Measurements from ENCODE around the gene GOLGA5. TPM values are rescaled to one million over a fixed set of nuclear protein-coding genes. Genes with fewer than 3 reads are reported as not detected.

Gene GOLGA5
- total RNA-seq, 1 experiment from 2014 or later, result 25.4 TPM

GRCh38 chr14:92880351-92880750, 86.2 kb downstream of the GOLGA5 start:
- TF ChIP-seq, protein P1, sequence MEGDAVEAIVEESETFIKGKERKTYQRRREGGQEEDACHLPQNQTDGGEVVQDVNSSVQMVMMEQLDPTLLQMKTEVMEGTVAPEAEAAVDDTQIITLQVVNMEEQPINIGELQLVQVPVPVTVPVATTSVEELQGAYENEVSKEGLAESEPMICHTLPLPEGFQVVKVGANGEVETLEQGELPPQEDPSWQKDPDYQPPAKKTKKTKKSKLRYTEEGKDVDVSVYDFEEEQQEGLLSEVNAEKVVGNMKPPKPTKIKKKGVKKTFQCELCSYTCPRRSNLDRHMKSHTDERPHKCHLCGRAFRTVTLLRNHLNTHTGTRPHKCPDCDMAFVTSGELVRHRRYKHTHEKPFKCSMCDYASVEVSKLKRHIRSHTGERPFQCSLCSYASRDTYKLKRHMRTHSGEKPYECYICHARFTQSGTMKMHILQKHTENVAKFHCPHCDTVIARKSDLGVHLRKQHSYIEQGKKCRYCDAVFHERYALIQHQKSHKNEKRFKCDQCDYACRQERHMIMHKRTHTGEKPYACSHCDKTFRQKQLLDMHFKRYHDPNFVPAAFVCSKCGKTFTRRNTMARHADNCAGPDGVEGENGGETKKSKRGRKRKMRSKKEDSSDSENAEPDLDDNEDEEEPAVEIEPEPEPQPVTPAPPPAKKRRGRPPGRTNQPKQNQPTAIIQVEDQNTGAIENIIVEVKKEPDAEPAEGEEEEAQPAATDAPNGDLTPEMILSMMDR (conservative IDR thresholded peaks at IDR 0.05), result no peak

More at GRCh38 chr14:92880351-92880750, 86.2 kb downstream of the GOLGA5 start:
- H3K4ac ChIP-seq (ENCODE audit: low read depth, low read length), result no peak overlapping the region
- H3K4me2 ChIP-seq (ENCODE audit: insufficient read depth, insufficient read length, low read length), result no peak overlapping the region
- WGBS (ENCODE audit: extremely low coverage, insufficient read length, low lambda C conversion rate), result no CpG with 5 or more reads among the region's 7 CpGs
- no peak overlapping the region for H3K56ac ChIP-seq (ENCODE audit: insufficient read length, low read depth, low read length)
- no peak for DNase-seq
- H3K27ac ChIP-seq (ENCODE audit: insufficient read length, low read depth, low read length), result no peak overlapping the region
- no peak overlapping the region for H4K8ac ChIP-seq (replicated peaks; ENCODE audit: insufficient read length, low read depth, low read length)
- H3K27me3 ChIP-seq (ENCODE audit: insufficient read depth, low read length), result no peaks in the 10 kb centered on the region
- no peak overlapping the region for H2BK12ac ChIP-seq (ENCODE audit: insufficient read length, low read depth, low read length)
- no peaks in the 10 kb centered on the region for H4K20me1 ChIP-seq (ENCODE audit: control insufficient read depth, insufficient read depth, insufficient read length)
- H2AFZ ChIP-seq (ENCODE audit: low read length), result no peak overlapping the region
- H3K27me3 Mint-ChIP-seq (ENCODE audit: low read depth), result peaks cover 9% of the 10 kb centered on the region
- H3K14ac ChIP-seq (ENCODE audit: insufficient read depth, low read length), result no peak overlapping the region
- no peak overlapping the region for H2BK15ac ChIP-seq (ENCODE audit: low read depth, low read length)
- H2BK120ac ChIP-seq (ENCODE audit: low read depth, low read length, poor library complexity, severe bottlenecking), result no peak overlapping the region
- H3K9ac ChIP-seq (ENCODE audit: extremely low read depth, insufficient read length, low read length), result no peak overlapping the region
- no peak overlapping the region; a peak in 2 of 7 replicates for H3K27ac Mint-ChIP-seq
- H3K79me2 ChIP-seq (ENCODE audit: insufficient read depth, low read length), result no peaks in the 10 kb centered on the region
- H3K9me3 ChIP-seq (ENCODE audit: control insufficient read depth, low read depth, low read length), result no peaks in the 10 kb centered on the region
- H3K23me2 ChIP-seq (ENCODE audit: insufficient read length, low read depth, low read length, poor library complexity, severe bottlenecking), result no peaks in the 10 kb centered on the region
- peaks cover 17 to 21% of the 10 kb centered on the region in 2 experiments for H3K4me1 Mint-ChIP-seq
- no peak overlapping the region for H4K91ac ChIP-seq (ENCODE audit: insufficient read length, low read depth, low read length)
- H4K5ac ChIP-seq (ENCODE audit: insufficient read length, low read depth, low read length), result no peak overlapping the region
- H3K79me1 ChIP-seq (ENCODE audit: insufficient read depth, low read depth, low read length, poor library complexity, severe bottlenecking), result no peaks in the 10 kb centered on the region
- no peak overlapping the region for H2BK20ac ChIP-seq (ENCODE audit: low read depth, low read length, poor library complexity, severe bottlenecking)
- H2BK5ac ChIP-seq (ENCODE audit: insufficient read length, low read length), result no peak overlapping the region
- no peak overlapping the region for H2AK5ac ChIP-seq (ENCODE audit: insufficient read length, low read length)
- no peak overlapping the region for H3K4me3 Mint-ChIP-seq
- no peaks in the 10 kb centered on the region for H3K36me3 Mint-ChIP-seq (ENCODE audit: insufficient read depth in 1 of 3, low read depth in 3 of 3)
- peaks cover 0 to 2% of the 10 kb centered on the region in 2 experiments; a peak in 2 of 5 replicates for H3K9me3 Mint-ChIP-seq
- no peak overlapping the region for H3T11ph ChIP-seq (ENCODE audit: low read length)
- H3K4me1 ChIP-seq (ENCODE audit: insufficient read depth, low read length), result peaks cover 7% of the 10 kb centered on the region; the same call in 1 of the 2 replicates
- no peak overlapping the region for H3K23ac ChIP-seq (ENCODE audit: insufficient read length, low read depth, low read length)
- H3K18ac ChIP-seq (ENCODE audit: insufficient read length, low read depth, low read length), result no peak overlapping the region

Measured in H9 (cell line).